HG02884 (cell line): ENCODE results near the gene PDZD8.

Experiments used
- ATAC-seq: cut with Tn5 transposase; IDR thresholded peaks from one replicate; pipeline ENCODE4 v1.9.1; 2021; ENCODE audit warnings: mild to moderate bottlenecking, moderate library complexity; ENCODE audit not compliant: unreplicated experiment

The PDZD8 gene

GRCh38 chr10:117375360-117376178 lies at the start of gene PDZD8:
PDZD8 (minus strand) TSS chr10:117375440; CDS start chr10:117375227, 213 bp downstream.
- ATAC-seq, result peak; percentile 82

DNA sequence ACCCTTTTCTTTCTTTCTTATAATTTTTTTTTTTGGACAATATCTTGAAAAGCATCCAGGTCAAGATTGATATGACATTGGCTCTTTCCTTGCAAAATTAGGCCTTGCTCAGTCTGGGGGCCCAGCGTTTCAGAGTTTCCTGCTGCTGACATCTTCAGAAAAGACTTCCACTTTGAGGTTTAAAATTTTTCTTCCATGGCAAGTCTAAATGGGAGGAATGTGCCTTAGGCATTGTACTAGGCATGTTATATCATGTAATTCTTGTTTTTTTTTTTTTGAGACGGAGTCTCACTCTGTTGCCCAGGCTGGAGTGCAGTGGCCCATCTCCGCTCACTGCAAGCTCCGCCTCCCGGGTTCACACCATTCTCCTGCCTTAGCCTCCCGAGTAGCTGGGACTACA lies 48.9 kb upstream of the PDZD8 start:
- no peak for ATAC-seq

DNA sequence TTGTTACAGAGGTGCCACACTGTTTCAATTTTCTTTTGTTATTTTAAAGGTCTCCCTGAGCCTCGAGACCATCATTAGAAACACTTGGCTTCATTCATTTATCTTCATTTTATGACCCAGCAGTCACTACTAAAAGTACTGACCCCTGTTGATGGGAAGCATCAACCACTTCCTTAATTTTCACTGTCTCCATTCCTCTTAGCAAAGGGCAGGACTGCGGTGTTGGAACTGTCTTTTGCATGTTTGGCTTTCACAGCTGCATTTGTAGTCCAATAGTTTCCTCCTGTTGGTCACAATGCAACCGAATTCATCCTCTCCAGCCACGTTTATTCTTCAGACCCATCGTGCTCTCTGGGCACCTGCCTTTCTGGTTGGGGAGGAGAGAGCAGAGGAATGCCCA lies 46.7 kb upstream of the PDZD8 start:
- ATAC-seq, result no peak

DNA sequence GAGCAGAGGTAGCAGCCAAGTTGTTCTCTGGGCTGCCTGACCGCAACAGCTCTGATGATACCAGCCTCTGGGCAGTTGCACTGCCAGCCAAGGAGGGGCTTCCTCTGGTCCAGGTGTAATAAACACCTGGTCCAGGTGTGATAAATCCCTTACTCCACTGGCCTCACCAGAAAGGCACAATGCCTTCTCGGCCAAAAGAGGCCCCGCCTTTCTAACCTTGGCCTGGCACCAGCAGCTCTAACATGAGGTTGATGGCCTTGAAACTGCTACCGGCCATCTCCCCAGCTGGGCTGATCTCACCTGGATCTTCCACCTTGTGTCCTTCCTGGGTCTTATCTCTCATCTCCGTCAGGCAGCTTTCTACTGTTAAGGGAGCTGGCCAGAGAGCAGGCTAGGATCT lies 45.5 kb upstream of the PDZD8 start:
- ATAC-seq, result no peak

- no peak for ATAC-seq
These were observed 44.7 kb upstream of the PDZD8 start for GRCh38 chr10:117419921-117420320.

DNA sequence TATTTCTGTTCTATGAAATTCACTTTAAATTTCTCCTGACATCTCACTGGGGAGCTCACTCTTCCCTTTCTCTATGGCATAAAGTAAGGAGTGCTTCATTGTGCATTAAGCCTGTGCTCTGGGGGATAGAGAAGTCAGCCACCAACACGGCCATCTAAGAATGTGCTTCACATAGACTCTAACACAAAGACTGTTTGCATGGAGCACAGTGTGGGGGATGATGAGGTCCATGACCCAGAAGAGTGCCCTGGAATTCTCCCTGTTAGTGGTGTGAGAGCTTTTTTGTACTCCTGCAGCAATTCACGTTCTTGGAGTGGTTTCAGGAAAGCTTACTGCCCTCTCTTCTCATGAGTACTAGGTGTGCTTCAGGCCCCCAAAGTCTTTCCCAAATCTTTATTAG lies 43.9 kb upstream of the PDZD8 start:
- no peak for ATAC-seq

DNA sequence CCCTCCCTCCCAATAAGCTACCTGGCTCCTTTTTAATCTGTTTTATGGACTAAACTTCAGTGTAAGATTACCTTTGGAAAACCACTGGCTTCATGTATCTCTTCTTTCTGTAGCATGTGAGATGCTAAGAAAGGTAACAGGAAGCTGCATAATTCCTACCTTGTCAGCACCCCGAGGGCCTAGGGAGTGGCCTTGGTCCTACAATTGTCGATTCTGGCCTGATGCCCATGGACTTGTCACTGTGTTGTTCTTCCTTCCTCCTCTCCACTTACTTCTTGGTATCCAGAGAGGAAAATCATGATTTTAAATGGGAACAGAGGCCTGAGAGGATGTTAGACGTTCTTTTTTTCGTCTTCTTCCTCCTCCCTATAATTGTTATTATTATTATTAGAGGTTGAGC lies 42.9 kb upstream of the PDZD8 start:
- no peak for ATAC-seq

- no peak for ATAC-seq
These were observed 42.0 kb upstream of the PDZD8 start for GRCh38 chr10:117417196-117417595.

DNA sequence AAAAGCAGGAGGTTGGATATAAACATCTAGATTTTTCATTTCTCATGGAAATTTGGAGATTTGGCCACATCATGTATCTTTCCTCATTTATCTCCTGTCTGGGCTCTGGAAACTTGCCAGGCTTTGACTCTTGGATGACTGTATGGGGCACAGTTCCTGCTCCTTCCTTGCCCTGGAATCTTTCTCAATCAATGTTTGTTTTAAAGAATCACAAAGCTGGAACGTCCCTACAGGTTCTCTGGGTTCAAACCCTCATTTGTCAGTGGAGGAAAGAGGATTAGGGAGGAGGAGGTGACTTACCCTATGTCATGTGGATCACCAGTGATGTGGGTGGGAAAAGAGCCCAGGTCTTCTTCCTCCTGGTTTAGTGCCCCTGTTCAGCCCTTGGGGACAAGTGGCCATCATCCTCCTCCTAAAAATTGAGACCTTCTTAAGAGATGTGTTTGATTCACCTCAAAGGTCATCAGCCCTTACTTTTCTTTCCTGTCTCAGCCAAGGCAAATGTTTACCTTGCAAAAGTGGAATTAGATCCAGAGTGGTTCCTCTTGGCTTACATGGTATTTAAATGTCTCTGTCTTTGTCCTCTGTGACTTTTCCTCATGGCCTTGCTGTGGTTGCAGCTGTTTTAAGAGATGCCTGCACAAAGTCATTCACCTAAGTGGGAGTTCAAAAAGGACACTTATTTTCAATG lies 38.8 kb upstream of the PDZD8 start:
- ATAC-seq, result no peak

- ATAC-seq, result no peak
These were observed 37.3 kb upstream of the PDZD8 start for GRCh38 chr10:117412469-117413010.

DNA sequence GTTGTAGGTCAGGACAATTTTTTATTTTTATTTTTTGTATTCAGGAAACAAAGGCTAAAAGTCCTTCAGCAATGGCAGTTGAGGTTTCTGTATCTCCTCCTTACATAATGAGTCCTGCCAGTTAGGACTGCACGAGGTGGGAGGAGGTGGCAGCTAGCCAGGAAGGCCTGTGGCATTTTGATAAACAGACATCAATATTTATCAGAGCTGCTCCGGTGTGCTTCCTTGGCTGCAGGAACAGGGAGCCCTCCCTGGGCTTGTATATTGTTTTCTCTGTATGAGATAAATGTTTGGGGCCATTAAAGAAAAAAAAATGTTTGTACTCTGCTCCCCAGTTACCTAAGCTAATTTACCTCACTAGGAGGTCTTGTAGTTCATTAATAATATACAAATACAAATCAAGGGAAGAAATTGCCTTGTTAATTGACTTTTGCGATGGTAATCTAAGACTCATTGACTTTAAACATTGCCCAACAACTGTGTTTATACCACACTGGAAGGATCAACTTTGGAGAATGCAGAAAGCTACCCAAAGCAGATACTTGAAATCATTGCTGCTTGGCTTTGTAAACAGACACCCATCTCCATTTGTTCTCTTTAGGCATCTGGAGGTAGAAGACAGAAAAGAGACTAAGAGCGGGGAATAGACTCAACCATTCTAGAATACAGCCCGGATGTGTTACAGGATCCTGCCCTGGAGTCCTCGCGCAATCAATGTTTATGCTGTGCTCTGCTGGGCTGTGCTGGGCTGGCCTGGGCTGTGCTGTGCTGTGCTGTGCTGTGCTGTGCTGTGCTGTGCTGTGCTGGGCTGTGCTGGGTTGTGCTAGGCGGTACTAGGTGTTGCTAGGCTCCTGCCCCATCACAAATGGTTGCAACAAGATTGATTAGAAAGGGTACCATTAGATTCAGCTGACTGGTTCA lies 36.5 kb upstream of the PDZD8 start:
- no peak for ATAC-seq

DNA sequence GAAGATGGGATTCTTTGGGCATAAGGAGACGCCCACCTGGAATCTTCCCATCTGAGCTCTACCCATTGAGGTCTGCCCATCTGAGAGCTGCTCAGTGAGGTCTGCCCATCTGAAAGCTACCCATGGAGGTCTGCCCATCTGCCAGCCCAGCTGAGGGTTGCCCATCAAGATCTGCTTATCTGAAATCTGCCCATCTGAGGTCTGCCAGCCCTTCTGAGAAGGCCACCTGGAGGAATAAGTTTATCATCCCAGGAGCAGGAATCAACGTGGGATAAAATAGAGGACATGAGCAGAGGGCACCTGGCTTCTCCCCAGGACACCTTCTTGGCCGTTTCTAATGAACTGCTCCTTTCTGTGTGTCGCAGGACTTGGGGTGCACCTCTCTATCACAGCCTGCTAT lies 35.3 kb upstream of the PDZD8 start:
- no peak for ATAC-seq

- ATAC-seq, result no peak
These were observed 34.5 kb upstream of the PDZD8 start for GRCh38 chr10:117409549-117410305.

- ATAC-seq, result no peak
These were observed 33.5 kb upstream of the PDZD8 start for GRCh38 chr10:117408436-117409384.

DNA sequence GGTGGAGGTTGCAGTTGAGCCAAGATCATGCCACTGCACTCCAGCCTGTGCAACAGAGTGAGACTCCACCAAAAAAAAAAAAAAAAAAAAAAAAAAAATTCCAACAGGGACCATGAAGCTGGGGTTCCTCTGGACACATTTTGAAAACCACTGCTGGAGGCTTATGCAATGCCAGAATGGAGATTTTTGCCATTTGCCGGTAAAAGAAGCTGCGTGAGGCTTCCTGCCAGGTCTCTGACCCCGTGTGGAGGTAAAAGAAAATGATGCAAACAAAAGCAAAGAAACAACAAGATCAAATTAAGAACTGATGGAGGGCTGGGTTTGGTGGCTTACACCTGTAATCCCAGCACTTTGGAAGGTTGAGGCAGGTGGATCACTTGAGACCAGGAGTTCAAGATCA lies 30.5 kb upstream of the PDZD8 start:
- no peak for ATAC-seq

DNA sequence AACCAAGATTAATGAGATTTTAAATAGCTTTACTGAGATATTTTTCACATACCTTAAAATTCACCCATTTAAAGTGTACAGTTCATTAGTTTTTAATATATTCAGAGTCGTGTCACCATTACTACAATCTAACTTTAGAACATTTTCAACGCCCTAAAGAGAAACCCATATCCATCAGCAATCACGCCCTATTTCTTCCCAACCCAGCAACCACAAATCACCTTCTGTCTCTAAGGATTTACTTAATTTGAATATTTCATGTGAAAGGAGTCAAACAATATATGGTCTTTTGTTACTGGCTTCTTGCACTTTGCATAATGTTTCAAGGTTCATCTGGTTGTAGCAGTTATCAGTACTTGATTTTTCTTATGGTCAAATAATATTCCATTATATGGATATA lies 25.1 kb upstream of the PDZD8 start:
- no peak for ATAC-seq

DNA sequence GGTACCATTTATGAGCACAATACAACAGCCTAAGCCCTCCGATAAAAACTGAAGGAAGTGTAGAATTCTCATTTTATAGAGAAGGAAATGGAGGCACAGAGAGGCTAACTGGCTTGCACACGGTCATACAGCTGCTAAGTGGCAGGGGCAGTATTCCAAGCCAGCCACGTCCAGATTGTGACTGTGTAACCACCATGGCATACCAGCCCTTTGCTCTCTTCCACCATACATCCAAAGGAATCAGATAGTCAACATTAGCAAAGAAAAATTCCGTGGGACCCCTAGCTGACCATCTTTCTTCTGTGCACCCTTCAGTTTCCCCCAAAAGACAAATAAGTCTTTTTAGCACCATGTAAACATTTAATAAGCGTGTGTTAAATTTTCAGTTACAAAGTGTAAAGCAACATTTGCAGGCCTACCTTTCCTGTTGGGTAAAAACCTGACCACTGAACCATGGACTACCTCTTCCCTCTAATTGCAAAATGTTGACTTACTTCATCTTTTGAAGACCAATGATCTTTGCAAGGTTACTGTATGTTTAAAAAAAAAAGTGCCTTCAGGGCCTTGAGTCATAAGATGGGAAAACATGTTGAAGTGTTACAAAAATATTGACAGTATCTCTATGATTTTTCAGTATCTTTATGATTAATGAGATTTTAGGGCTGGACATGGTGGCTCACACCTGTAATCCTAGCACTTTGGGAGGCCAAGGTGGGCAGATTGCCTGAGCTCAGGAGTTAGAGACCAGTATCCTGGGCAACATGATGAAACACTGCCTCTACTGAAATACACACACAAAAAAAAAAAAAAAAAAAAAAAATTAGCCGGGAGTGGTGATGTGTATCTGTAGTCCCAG lies 24.3 kb upstream of the PDZD8 start:
- ATAC-seq, result no peak

DNA sequence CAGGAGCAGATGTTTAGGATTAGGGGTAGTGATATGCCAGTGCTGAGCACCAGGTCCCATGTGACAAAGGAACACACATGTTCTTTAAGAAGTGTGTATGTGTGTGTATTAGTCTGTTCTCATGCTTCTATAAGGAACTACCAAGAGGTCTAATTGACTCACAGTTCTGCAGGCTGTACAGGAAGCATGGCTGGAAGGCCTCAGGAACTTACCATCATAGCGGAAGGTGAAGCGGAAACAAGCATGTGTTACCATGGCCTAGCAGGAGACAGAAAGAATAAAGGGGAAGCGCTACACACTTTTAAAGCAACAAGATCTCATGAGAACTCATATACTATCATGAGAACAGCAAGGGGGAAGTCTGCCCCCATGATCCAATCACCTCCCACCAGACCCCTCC lies 22.8 kb upstream of the PDZD8 start:
- ATAC-seq, result no peak
